ENCODE data around the gene EEF1G. TPM values are rescaled to one million over a fixed set of nuclear protein-coding genes. Genes with fewer than 3 reads are reported as not detected.

The EEF1G gene
- total RNA-seq, 1 experiment from 2014 or later: 2,004 TPM

- Histone ChIP-seq H3K4me3 (ENCODE audit: low read depth, low read length) (no peak overlapping the region), H3K36me3 (ENCODE audit: control insufficient read depth, insufficient read depth, low read length) (peaks cover 2% of the 10 kb centered on the region; the same call in 1 of the 2 replicates), H3K9me3 (no peaks in the 10 kb centered on the region), H3K4me1 (peaks cover 83% of the 10 kb centered on the region), H3K27me3 (replicated peaks; ENCODE audit: control insufficient read depth, insufficient read depth, low read length) (no peaks in the 10 kb centered on the region)
- H3K36me3 Mint-ChIP-seq (ENCODE audit: insufficient read depth, unreplicated experiment): peaks cover 88% of the 10 kb centered on the region
- peaks cover 55% of the 10 kb centered on the region for H3K4me1 Mint-ChIP-seq (ENCODE audit: low read depth, unreplicated experiment)
- peak overlapping the region; percentile 71 for H3K4me3 Mint-ChIP-seq (ENCODE audit: unreplicated experiment)
- H3K27me3 Mint-ChIP-seq (ENCODE audit: insufficient read depth, unreplicated experiment): no peaks in the 10 kb centered on the region
- no peaks in the 10 kb centered on the region for H3K9me3 Mint-ChIP-seq (ENCODE audit: unreplicated experiment)
- POLR2A ChIA-PET: interaction anchor here (0.8 to 2.5 kb wide), 5 partner anchors 10 to 40 kb away, joined by 3 to 34 read pairs (median 4); partner anchors contain the start of genes EEF1G and TUT1
- CTCF ChIA-PET: interaction anchor here (1.4 to 2.7 kb wide), 4 partner anchors 11 to 130 kb away, joined by 4 to 31 read pairs (median 9); partner anchors contain the start of gene TUT1
- BruUV-seq (replicated peaks): no TSS peak
- TF ChIP-seq CTCF (IDR thresholded peaks at IDR 0.05; ENCODE audit: insufficient read depth in 1 of 2, low read depth in 1 of 2, low read length in 1 of 2, severe bottlenecking in 1 of 2, unreplicated experiment in 1 of 2): no peak
- peak overlapping the region; percentile 96 for H3K27ac Mint-ChIP-seq (ENCODE audit: unreplicated experiment)
- intact Hi-C loops (cut with micrococcal nuclease; ENCODE audit: unreplicated experiment): no loop called here
- peak; percentile 51 to 62 for DNase-seq
Measured at GRCh38 chr11:62554387-62555167, 19.1 kb downstream of the EEF1G start.

- Histone ChIP-seq H3K9me3 (no peaks in the 10 kb centered on the region), H3K4me3 (ENCODE audit: low read depth, low read length) (no peak overlapping the region), H3K27me3 (replicated peaks; ENCODE audit: control insufficient read depth, insufficient read depth, low read length) (no peaks in the 10 kb centered on the region), H3K4me1 (peaks cover 83% of the 10 kb centered on the region), H3K36me3 (ENCODE audit: control insufficient read depth, insufficient read depth, low read length) (no peaks in the 10 kb centered on the region)
- peak overlapping the region; percentile 71 for H3K4me3 Mint-ChIP-seq (ENCODE audit: unreplicated experiment)
- peaks cover 88% of the 10 kb centered on the region for H3K36me3 Mint-ChIP-seq (ENCODE audit: insufficient read depth, unreplicated experiment)
- no peaks in the 10 kb centered on the region for H3K9me3 Mint-ChIP-seq (ENCODE audit: unreplicated experiment)
- ChIA-PET POLR2A (interaction anchor here (0.8 to 2.5 kb wide), 5 partner anchors 9 to 39 kb away, joined by 3 to 34 read pairs (median 6); partner anchors contain the start of genes EEF1G and TUT1), CTCF (interaction anchor here (1.1 to 2.7 kb wide), 7 partner anchors 10 to 161 kb away, joined by 3 to 31 read pairs (median 7); partner anchors contain the start of genes EEF1G and TUT1)
- intact Hi-C loops (cut with micrococcal nuclease; ENCODE audit: unreplicated experiment): loop anchor here (2.0 kb wide), 1 partner anchor 57 kb away; no protein-coding TSS in a partner anchor
- H3K27me3 Mint-ChIP-seq (ENCODE audit: insufficient read depth, unreplicated experiment): no peaks in the 10 kb centered on the region
- BruUV-seq (replicated peaks): no TSS peak
- TF ChIP-seq CTCF (IDR thresholded peaks at IDR 0.05; ENCODE audit: insufficient read depth in 1 of 2, low read depth in 1 of 2, low read length in 1 of 2, severe bottlenecking in 1 of 2, unreplicated experiment in 1 of 2): no peak
- peak overlapping the region; percentile 96 for H3K27ac Mint-ChIP-seq (ENCODE audit: unreplicated experiment)
- no peak for DNase-seq
- peaks cover 52% of the 10 kb centered on the region for H3K4me1 Mint-ChIP-seq (ENCODE audit: low read depth, unreplicated experiment)
Measured at GRCh38 chr11:62553839-62554361, 19.8 kb downstream of the EEF1G start.

Measured in Caco-2 (cell line).